HG02840 (cell line): Measurements from ENCODE around the gene MXI1.
A peak's percentile ranks its signal among the peaks of the same experiment; 100 is the strongest.
"Not testable (repeated sequence)": the region's sequence is repeated elsewhere in the genome, so short reads cannot be mapped to it uniquely, and the experiment has no call there.

Experiments used
- ATAC-seq: cut with Tn5 transposase; IDR thresholded peaks from one replicate; pipeline ENCODE4 v1.9.1; 2021; ENCODE audit warnings: mild to moderate bottlenecking, moderate library complexity, moderate number of reproducible peaks; ENCODE audit not compliant: unreplicated experiment, low FRiP score

The MXI1 gene

DNA sequence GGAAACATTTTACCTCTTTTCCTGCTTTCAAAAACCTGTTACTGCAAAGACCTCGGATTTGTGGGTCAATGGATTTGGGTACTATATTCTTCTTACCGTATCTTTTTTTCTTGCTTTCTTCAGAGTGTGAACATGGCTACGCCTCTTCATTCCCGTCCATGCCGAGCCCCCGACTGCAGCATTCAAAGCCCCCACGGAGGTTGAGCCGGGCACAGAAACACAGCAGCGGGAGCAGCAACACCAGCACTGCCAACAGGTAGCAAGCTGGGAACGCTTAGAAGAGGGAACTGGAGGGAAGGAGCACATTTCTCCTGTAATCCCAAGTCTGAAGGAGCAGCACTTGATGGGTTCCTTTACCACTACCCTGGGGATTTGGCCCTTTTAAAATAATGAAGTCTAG is 20.7 kb downstream of the MXI1 start:
- ATAC-seq, result no peak

DNA sequence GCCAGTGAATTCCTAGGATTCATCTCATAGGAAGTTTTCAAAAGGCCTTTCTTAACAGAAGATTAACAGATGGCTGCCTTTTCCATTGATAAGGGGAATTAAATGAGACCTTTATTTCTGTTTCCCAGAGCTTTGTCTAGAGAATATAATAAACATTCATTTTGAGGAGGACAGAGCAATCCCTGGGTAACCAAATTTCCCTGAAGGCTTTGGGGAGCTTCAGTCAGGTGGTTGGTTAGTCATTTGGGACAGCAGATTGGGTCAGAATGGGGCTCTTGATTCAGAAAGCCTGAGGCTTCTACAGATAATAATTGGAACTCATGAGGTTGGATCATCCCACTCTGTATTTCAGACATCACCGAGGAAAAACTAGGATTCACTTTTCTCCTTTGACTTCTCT is 21.8 kb downstream of the MXI1 start:
- no peak for ATAC-seq

DNA sequence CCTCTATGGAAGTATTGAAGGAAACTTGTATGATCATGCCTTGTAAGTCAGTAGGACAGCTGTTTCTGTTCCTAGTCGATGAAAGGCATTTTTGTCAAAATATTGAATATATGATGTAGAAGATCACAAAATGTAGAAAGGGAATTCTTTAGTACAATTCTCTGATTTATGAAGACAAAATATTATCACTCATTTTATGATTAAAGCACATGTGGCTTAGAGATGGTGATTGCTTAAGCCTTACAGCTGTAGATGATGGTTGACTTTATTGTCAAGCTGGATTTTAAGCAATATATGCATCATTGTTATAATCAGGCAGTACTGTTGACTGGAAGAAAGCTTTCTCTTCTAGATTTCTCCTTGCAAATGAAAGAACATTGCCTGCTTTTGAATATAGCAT is 26.4 kb downstream of the MXI1 start:
- no peak for ATAC-seq

DNA sequence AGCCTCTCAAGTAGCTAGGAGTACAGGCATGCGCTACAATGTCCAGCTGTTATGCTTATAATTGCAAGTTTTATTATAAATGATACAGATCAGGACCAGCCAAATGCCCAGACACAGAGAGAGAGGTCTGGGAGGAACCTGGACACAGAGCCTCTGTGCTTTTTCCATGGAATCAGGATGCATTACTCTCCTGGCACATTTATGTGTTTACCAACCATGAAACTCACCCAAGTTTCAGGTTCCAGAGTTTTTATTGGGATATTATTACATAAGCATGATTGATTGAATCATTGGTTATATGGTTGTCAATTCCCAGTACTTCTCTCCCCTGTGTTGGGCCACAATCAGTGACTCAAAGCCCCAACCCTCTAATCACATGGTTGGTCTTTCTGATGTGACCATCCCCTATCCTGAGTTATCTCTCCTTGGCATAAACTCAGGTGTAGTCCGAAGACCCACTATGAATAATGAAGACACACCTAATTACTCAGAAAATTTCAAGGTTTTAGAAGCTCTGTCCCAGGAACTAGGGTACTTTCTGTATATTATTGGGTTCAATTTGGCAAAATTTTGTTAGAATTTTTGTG is 30.6 kb downstream of the MXI1 start:
- ATAC-seq, result no peak

DNA sequence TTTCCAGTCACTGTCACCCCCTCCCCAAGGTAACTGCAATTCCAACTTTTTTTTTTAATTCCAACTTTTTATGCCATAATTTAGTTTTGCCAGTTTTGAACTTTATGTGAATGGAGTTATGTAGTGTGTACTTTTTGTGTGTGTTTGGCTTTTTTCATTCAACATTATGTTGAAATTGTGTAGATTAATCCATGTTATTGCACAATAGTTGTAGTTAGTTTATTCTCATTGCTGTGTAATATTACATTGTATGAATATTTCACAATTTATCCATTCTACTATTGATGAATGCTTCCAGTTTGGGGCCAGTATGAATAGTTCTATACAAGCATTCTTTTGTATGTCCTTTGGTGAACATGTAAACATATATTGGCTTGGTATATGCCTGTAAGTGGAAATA is 32.5 kb downstream of the MXI1 start:
- ATAC-seq, result no peak

DNA sequence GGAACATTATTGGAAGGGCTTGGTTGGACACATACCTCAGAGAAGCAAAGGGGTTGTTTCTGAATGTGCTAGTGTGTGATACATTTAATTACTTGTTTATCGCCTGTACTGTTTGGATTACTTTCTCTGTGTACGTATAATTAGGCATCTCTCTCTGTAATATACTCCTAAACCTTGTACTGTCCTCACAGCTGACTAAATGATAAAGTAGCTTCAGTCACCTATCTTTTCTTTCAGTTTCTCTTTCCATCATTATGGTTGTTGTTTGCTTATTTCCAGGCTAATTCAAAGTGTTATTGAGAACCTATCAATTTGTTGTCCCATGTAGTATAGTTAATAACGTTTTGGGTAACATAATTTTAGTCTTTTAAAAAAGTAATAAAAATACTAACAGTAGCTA is 34.0 kb downstream of the MXI1 start:
- ATAC-seq, result no peak

DNA sequence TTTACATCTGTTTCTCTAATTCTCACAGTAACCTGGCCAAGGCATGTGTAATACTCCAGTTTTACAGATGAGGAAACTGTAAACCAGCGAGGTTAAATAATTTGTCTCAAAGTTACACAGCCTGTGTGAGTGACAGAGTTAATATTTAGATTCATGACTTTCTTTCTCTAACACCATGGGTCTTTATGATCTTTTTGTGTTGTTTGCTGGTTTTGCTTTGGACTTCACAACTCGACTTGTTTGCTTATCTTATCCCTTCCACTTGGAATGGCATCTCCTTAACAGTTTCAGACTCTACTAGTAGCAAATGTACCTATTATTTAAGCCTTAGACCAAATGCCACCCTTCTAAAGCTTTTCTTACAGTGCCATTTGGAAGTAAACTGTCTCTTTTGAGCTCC is 34.4 kb downstream of the MXI1 start:
- no peak for ATAC-seq

DNA sequence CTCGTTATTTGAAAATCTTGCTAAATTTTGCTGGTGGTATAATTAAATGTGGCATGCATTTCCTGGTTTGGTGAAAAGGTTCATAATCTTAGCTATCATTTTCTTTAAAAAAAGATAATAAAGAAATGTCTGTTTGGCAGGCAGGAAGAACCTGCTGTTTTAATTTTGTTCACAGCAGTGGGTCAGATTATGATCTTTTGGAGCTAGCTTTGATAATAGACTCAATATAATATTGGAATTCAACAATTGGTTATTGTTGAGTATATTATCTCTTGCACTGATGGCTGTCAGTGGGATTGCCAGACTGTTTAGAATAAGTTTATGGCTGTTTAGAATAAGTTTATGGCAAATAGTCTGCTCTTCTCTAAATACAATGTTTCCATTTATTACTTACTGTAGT is 35.1 kb downstream of the MXI1 start:
- ATAC-seq, result no peak

DNA sequence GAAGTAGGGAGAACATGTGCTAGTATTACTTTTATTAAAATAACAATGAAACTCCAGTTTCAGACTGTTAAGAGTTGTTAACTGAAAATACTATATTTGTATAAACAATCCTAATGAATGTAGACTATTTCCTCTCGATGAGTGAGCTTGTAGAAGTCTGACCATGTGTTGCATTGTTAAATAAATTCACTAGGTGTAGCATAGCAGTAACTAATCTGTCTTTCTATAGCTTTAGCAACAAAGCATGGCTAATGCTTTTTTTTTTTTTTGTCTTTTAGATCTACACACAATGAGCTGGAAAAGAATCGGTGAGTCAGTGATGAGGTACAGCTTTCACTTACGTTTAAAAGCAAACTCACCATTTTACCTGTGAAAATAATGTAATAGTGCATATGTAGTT is 37.1 kb downstream of the MXI1 start:
- no peak for ATAC-seq

DNA sequence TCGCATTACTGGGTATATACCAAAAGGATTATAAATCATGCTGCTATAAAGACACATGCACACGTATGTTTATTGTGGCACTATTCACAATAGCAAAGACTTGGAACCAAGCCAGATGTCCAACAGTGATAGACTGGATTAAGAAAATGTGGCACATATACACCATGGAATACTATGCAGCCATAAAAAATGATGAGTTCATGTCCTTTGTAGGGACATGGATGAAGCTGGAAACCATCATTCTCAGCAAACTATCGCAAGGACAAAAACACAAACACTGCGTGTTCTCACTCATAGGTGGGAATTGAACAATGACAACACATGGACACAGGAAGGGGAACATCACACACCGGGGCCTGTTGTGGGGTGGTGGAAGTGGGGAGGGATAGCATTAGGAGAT is 40.4 kb downstream of the MXI1 start:
- not testable (repeated sequence) for ATAC-seq

DNA sequence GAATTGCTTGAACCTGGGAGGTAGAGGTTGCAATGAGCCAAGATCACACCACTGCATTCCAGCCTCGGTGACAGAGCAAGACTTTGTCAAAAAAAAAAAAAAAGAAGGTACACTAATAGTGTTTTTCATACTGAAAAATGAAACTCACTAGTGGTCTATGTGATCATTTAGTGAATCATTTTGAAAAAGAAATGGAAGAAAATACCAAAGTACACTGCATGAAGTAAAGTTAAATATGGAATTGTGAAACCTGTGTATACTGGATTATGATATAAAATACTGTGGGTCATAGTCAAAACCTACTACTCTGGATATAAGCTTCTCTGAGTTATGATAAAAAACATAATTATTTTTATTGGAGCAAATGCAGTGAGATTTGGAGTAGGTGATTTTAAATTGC is 42.1 kb downstream of the MXI1 start:
- not testable (repeated sequence) for ATAC-seq

DNA sequence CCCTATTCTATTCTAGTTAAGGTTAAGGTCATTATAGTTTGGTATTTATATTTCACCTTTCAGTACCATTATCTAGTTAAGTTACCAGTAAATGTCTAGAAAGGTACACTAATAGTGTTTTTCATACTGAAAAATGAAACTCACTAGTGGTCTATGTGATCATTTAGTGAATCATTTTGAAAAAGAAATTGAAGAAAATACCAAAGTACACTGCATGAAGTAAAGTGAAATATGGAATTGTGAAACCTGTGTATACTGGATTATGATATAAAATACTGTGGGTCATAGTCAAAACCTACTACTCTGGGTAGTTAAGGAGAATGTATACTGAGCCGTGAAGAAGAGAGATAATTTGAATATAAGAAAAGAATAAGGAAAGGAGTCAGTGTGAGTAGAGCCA is 44.0 kb downstream of the MXI1 start:
- peak; percentile 88 for ATAC-seq

DNA sequence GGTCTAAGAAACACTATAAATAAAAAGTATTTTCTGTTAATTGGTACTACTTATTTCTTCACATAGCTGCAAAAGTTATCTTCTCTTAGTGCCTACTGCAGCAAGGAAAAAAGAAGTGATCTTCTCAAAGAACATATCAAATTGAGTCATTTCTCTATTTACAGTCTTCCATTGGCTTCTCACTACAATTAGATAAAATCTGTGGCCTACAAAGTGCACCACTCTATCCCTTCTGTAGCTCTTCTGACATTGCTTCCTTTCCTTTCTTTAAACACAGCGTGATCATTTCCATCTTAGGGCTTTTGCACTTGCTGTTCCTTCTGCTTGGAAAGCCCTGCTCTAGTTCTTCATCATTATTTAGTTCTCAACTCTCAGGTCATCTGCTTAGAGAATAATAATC is 44.7 kb downstream of the MXI1 start:
- ATAC-seq, result no peak

DNA sequence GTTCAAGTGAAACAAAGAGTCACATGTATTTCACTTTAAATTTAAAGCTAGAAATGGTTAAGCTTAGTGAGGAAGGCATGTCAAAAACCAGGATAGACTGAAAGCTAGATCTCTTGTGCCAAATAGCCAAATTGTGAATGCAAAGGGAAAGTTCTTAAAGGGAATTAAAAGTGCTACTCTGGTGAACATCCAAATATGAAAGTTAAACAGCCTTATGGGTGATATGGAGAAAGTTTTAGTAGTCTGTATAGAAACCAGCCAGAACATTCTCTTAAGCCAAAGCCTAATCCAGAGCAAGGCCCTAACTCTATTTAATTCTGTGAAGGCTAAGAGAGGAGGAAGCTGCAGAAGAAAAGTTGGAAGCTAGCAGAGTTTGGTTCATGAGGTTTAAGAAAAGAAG is 47.1 kb downstream of the MXI1 start:
- ATAC-seq, result no peak

DNA sequence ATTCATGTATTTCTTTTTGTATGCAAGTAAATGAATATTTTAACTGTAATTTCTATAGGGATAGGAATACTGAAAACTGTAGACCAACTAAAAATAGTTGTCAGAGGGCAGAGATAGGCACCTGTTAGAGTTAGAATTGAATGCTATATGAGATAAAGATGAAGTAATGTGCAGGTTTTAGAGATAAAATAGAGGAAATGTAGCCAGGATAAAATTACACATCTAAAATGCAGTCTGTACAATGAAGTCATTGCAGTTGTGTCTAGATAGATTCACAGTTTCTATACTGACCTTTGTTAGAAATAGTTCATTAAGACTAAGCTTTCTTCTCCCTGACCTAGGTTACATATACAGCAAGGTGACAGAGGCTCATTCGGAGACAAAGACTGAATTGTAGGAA is 51.1 kb downstream of the MXI1 start:
- no peak for ATAC-seq

DNA sequence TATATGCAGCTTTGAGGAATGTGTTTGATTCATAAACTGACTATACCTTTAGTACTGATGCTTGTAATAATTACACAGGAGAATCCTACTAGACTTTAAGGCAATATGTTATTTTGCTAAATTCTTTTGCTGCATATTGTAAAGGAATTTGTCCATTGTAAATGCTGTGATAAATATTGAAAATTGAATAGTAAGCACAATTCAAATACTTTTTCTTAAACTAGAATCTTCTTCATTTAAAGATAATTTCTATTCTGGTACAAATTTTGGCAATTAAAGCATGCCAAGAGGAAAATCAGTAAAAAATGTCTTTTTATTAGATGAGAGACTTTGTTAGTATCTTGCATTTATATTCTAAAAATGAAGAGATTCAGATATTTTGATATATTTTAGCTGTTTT is 51.9 kb downstream of the MXI1 start:
- ATAC-seq, result no peak

DNA sequence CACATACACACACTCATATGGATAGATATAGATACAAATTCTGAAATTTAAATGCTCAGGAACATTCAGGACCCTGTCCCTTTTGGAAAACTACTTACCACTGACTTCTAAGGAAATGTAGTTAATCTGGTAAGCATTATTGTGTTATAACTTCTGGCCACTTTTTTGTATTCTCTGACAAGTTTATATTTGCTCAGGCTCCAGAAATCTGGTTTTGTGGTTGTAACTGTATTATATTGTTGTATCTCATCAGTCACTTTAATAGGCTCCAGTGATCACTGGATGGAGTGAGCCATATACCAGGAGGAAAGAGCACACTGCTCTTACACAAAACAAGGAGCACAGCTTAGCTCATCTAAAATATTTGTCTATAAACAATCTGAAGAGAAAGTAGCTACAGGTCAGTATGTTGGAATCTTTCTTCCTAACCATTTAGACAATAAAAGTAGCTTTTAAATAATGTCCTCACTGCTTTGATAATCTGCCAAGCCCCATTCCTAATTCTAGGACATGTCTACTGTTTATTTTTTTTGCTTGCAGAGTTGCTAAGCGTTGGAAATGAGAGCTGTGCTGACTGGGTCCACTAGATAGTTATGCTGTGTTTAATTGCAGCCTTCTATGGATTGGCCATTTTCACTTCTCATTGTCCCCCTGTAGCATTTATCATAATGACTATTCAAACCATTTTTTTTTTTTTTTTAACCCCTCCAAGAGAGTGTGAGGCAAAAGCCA is 53.5 kb downstream of the MXI1 start:
- ATAC-seq, result no peak

DNA sequence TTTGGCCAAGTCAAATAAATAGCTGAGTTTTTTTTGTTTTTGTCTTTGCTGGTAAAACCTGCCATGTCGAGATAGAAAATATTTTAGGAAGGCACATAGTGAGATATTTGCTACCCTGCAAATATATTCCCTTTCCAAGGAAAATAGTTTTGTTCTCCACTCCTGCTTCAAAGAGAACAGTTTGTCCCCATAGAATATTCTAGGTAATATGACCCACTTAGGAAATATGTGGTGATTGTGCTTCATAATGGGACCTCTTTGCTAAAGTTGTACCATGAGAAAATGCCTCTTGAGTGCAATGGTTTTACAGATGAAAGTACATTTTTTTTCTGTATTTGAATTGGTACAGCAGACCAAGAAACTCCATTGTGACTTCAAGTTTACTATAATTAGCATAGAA is 55.8 kb downstream of the MXI1 start:
- no peak for ATAC-seq

DNA sequence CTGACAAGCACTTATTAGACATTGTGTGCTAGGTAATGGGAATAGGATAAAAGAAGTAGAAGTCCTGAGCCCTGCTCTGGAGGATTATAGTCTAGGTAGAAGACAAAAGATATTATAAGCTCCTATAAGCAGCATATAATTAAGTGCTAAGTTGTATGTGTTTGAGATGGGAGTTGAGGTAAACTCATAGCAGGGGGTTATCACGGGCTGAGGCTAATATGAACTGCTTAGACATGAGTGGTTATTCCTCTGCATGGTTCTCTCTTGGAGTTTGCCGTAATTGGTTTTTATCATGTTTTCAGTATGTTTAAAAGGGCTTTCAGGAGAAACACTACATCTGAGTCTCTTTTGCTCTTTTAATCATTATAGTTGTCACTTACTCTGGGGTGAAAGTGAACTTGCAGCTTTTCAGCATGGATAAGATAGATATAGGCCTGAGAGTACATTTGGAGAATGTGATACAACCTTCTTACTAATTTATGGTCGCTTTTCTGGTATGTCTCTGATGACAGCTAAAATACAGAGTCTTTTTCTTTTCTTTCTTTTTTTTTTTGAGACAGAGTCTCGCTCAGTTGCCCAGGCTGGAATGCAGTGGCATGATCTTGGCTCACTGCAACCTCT is 58.3 kb downstream of the MXI1 start:
- ATAC-seq, result no peak

DNA sequence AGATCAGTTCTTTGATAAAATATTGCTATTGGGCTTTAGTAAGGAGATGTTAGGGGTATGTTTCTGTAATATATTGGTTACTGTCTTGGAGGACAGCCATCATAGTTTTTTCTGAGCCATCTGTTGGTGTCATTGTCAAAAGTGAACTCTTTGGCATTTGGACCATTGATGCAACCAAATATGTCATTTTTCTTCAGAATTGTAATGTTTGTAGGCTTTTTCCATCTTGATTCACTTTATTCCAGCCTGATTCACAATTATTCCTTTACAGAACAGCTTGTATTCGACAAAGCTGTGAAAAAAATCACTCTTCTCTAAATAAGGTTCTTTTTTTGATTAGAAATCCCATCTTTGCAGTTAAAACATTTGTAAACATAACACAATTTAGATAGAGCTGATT is 59.9 kb downstream of the MXI1 start:
- ATAC-seq, result no peak

DNA sequence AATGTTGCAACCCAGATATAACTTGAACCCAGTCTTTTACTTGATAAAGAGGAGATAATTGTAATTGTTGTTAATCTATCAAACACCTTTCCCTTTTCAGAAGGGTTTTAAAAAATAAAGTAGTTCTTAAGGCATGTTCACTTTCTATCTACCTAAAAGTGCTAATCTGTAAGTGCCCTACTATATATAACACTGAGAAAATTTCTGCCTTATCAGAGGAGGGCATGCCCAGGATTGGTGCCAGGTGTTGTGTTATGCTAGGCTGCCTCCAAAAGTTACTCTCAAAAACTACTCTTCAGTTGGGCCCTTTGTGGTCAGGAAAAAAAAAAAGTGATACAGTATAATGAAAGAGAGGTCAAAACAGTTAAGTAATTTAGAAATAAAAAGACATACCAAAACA is 61.0 kb downstream of the MXI1 start:
- ATAC-seq, result no peak

DNA sequence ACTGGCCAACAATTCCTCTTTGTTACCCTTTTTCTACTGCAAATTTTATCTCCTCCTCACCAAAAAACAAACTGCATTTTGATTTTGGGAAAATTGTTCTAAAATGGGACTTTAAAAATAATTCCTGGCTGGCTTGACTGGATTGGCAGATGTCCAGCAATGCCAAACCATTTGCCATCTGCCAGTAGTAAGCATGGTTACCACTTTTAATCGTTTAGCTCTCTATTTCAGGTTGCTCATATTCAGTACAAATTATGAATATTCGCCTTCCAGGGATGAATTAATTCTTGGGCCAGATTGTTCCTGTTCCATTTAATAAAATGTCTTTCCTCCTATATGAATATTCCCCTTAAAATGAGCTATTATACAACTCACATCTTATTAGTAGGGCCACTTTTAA is 61.6 kb downstream of the MXI1 start:
- ATAC-seq, result no peak
